Measurements from ENCODE around the gene PACRGL. TPM values are rescaled to one million over a fixed set of nuclear protein-coding genes. Genes with fewer than 3 reads are reported as not detected.

Gene PACRGL
- total and polyA plus RNA-seq, 10 of the 15 experiments (the other 5 are each of a cell fraction or from before 2014, with no cell fraction given): 1.7 to 17.2 (median 7.3) TPM

DNA sequence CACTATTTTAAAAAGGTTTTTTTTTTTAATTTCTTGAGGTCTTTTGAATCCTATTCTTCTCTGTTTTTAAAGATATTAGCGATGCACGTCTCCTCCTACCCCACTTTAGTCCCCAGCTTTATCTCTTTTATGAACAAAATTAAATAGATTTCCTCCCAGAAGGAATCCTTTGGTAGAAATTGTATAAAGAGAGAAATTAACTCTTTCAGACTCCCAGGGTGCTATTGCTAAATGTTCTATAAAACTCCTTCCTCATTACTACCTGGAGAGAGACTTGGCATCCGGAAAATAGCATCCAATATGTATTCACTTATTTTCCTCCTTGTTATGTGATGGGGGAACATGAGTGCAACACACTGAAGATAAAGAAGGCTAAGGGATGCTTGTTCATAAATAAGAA is 16.5 kb upstream of the PACRGL start:
- 27% methylated on average over 3 of the region's 3 CpGs for WGBS (ENCODE audit: insufficient coverage, insufficient replicate concordance, low lambda C conversion rate, missing lambda C conversion rate)
- BruUV-seq (replicated peaks): no TSS peak
- intact Hi-C loops (cut with micrococcal nuclease; ENCODE audit: unreplicated experiment) (loop anchor here (2.0 to 10.0 kb wide), 3 partner anchors 265 to 1996 kb away; no protein-coding TSS in a partner anchor), in situ Hi-C loops (cut with MboI) (loop anchor here (25.0 kb wide), 1 partner anchor 1446 kb away; no protein-coding TSS in a partner anchor)
- Histone ChIP-seq H3K36me3 (ENCODE audit: control insufficient read depth in 2 of 2, insufficient read depth in 2 of 2, low read length in 1 of 2) (no peaks in the 10 kb centered on the region), H3K4me2 (ENCODE audit: control insufficient read depth, insufficient read depth) (no peak overlapping the region), H3K4me3 (no peak overlapping the region), H2AFZ (ENCODE audit: control insufficient read depth, low read depth, low read length) (no peak overlapping the region), H4K20me1 (ENCODE audit: control insufficient read depth, insufficient read depth) (no peaks in the 10 kb centered on the region), H3K9ac (ENCODE audit: control insufficient read depth, insufficient read depth, low read length) (no peak overlapping the region), H3K27me3 (replicated peaks in 1 of 2; ENCODE audit: control insufficient read depth in 2 of 2, insufficient read depth in 2 of 2, low read length in 1 of 2) (no peaks in the 10 kb centered on the region), H3K79me2 (ENCODE audit: control insufficient read depth, insufficient read depth, low read length) (no peaks in the 10 kb centered on the region), H3K9me3 (replicated peaks; ENCODE audit: control insufficient read depth, insufficient read depth, low read length) (no peaks in the 10 kb centered on the region), H3K4me1 (ENCODE audit: control insufficient read depth, insufficient read depth, low read length) (no peaks in the 10 kb centered on the region), H3K27ac (ENCODE audit: control insufficient read depth, insufficient read depth) (no peak overlapping the region)
- SMC1A ChIA-PET (ENCODE audit: uncharacterized antibody, unreplicated experiment): interaction anchor here (0.7 to 2.6 kb wide), 5 partner anchors 18 to 270 kb away, joined by 3 to 18 read pairs (median 3); no protein-coding TSS in a partner anchor
- DNase-seq (ENCODE audit: low read depth, low spot score) (no peak), FAIRE-seq (no peak), ATAC-seq (no peak)
- TF ChIP-seq MEF2A (IDR thresholded peaks at IDR 0.05; ENCODE audit: insufficient read depth, low read depth, low read length): no peak
- TF ChIP-seq, protein P1, sequence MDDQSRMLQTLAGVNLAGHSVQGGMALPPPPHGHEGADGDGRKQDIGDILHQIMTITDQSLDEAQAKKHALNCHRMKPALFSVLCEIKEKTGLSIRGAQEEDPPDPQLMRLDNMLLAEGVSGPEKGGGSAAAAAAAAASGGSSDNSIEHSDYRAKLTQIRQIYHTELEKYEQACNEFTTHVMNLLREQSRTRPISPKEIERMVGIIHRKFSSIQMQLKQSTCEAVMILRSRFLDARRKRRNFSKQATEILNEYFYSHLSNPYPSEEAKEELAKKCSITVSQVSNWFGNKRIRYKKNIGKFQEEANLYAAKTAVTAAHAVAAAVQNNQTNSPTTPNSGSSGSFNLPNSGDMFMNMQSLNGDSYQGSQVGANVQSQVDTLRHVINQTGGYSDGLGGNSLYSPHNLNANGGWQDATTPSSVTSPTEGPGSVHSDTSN (IDR thresholded peaks at IDR 0.05; ENCODE audit: insufficient replicate concordance, low read depth, low read length): no peak
- TF ChIP-seq, protein P2, sequence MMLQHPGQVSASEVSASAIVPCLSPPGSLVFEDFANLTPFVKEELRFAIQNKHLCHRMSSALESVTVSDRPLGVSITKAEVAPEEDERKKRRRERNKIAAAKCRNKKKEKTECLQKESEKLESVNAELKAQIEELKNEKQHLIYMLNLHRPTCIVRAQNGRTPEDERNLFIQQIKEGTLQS (IDR thresholded peaks at IDR 0.05; ENCODE audit: borderline replicate concordance, extremely low read depth, low read depth, low read length): no peak
- no peak for TF ChIP-seq IRF4 (IDR thresholded peaks at IDR 0.05; ENCODE audit: low read depth, low read length)
- no peak for TF ChIP-seq KDM1A (IDR thresholded peaks at IDR 0.05; ENCODE audit: borderline replicate concordance)
- POLR2A ChIA-PET: no interaction called here
- CTCF ChIA-PET: interaction anchor here (0.6 to 5.7 kb wide), 9 partner anchors 8 to 289 kb away, joined by 3 to 49 read pairs (median 13); partner anchors contain the start of gene PACRGL
- RAD21 ChIA-PET (ENCODE audit: unreplicated experiment): interaction anchor here (2.0 to 2.3 kb wide), 2 partner anchors 285 to 288 kb away, joined by 6 read pairs; no protein-coding TSS in a partner anchor
